Transverse colon (tissue), 4 donors: ENCODE measurements around the gene OTOGL. TPM values are rescaled to one million over a fixed set of nuclear protein-coding genes. Genes with fewer than 3 reads are reported as not detected.

Experiments used
- DNase-seq: peaks from one replicate; pipeline ENCODE4 v3.0.0-alpha.2; 2019
- H3K27ac ChIP-seq, 4 donors: fragments of 200-600 bp; sonication (generic); 2 replicates each; pipeline ENCODE4 v1.5.1; 2016 to 2018; ENCODE audit warnings: inconsistent platforms in 4 of 4
- H3K27me3 ChIP-seq: fragments of 200-600 bp; sonication (generic); 2 replicates; pipeline ENCODE4 v1.5.1; 2017; ENCODE audit warnings: inconsistent platforms
- H3K36me3 ChIP-seq, 4 donors: fragments of 200-600 bp; sonication (generic); 2 replicates each; pipeline ENCODE4 v1.5.1; 2017 to 2019; ENCODE audit warnings: inconsistent platforms in 4 of 4
- H3K4me1 ChIP-seq, 4 donors: fragments of 200-600 bp; sonication (generic); 2 replicates each; pipeline ENCODE4 v1.5.1; 2017 to 2020; ENCODE audit warnings: inconsistent platforms in 4 of 4
- H3K4me3 ChIP-seq, 4 donors: fragments of 200-600 bp; sonication (generic); 1 replicate in 1 of 4; 2 replicates in 3 of 4; pipeline versions ENCODE4 v1.5.1 to v1.6.1; 2017 to 2019; ENCODE audit warnings: inconsistent platforms in 4 of 4
- H3K9me3 ChIP-seq, 2 donors: fragments of 200-600 bp; sonication (generic); 2 replicates each; pipeline ENCODE4 v1.5.1; 2017 to 2019; ENCODE audit warnings: inconsistent platforms in 2 of 2
- CTCF ChIP-seq, 5 experiments: fragments of 200-600 bp in 3 of 5; fragments of 450-650 bp in 2 of 5; sonication (generic) in 3 of 5; IDR thresholded peaks; 1 replicate in 2 of 5; 2 replicates in 3 of 5; pipeline ENCODE4 v1.5.1; 2016 to 2017; ENCODE audit warnings: antibody characterized with exemption in 5 of 5, inconsistent platforms in 3 of 5, mild to moderate bottlenecking in 2 of 5, moderate library complexity in 1 of 5
- EP300 ChIP-seq: sonication (generic); formaldehyde crosslinking; IDR thresholded peaks from one replicate; pipeline ENCODE4 v1.6.1; 2017; ENCODE audit warnings: antibody characterized with exemption, low read depth
- POLR2A ChIP-seq: fragments of 450-650 bp; IDR thresholded peaks from one replicate; pipeline ENCODE4 v1.6.1; 2016; ENCODE audit warnings: antibody characterized with exemption, mild to moderate bottlenecking, moderate library complexity
- POLR2AphosphoS5 ChIP-seq, 3 donors: sonication (generic); formaldehyde crosslinking; IDR thresholded peaks; one replicate each; pipeline ENCODE4 v1.6.1; 2016; ENCODE audit warnings: antibody characterized with exemption in 3 of 3
- WGBS, 2 donors: methylation state at CpG; one replicate each; pipeline ENCODE4 v1.1.5; 2018; ENCODE audit warnings: low coverage in 1 of 2; 5-methylcytosine and 5-hydroxymethylcytosine counted together
- in situ Hi-C, 4 donors: fragments of 200-750 bp; cut with MboI; loops; one replicate each; pipeline versions ENCODE4 v1.15.0 to v1.15.1; 2017; ENCODE audit warnings: low sequenced_read_pairs in 3 of 4, low pct_ligation_motif_present in 1 of 4, low pct_unique_long_range_greater_than_20kb in 1 of 4
- intact Hi-C: fragments of 100-400 bp; cut with DNase I; formaldehyde crosslinking; loops from one replicate; pipeline ENCODE4 v1.15.1; 2023; ENCODE audit warnings: low total_unique reads
- small RNA-seq, 4 donors: library from RNA; depleted of rRNA; stranded (forward); fragments of <200 nt; gene quantifications; one replicate each; pipeline ENCODE3, GENCODE V24; 2016
- total RNA-seq, 4 donors: library from RNA; depleted of rRNA; stranded (reverse); fragments of >200 nt; gene quantifications; one replicate each; pipeline ENCODE4 v1.1.0, GENCODE V29; 2016

Gene OTOGL
- total RNA-seq, 4 donors from 2014 or later: 0.32 to 0.60 (median 0.41) TPM; not detected in 1

DNA sequence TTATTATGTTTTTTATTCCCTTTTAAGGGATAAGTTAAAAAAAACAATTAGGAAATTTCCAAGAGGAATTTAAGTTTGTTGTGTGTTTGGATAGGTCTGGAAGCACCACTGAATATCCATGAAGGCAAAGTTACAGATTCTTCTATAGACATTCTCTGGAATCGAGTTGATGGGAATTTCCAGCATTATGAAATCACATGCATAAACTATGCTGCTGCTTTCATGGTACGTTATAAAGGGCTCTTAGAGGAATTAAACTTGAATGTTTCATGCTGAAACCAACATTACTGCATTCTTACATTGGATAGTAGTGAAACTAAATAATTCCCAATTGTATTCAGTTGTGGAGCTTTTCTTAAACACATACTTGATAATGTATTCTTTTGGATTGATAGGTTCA, 323.2 kb downstream of the OTOGL start:
- 17 to 18% methylated on average over 2 of the region's 2 CpGs for WGBS, 2 donors
- no peak overlapping the region for H3K27ac ChIP-seq
- no peaks in the 10 kb centered on the region for H3K4me1 ChIP-seq
- no peak for TF ChIP-seq POLR2AphosphoS5 (IDR thresholded peaks at IDR 0.05)
- no peak for TF ChIP-seq EP300
- no peak for TF ChIP-seq CTCF (IDR thresholded peaks at IDR 0.05)
- TF ChIP-seq POLR2A: no peak
- H3K4me3 ChIP-seq: no peak overlapping the region
- no peaks in the 10 kb centered on the region for H3K9me3 ChIP-seq
- H3K27me3 ChIP-seq: no peaks in the 10 kb centered on the region
- in situ Hi-C loops (no loop called here), intact Hi-C loops (no loop called here)
- no peaks in the 10 kb centered on the region for H3K36me3 ChIP-seq
- no peak for DNase-seq

Small RNA genes within 50 kb of the gene (small RNA-seq; reads per million reads assigned to genes)
- gene RN7SKP261 (0 reads per million in 4 donors), gene RNU7-106P (0 reads per million in 4 donors)

Other genes starting within 250 kb of the OTOGL start
- gene PPP1R12A, start 164.4 kb upstream of the OTOGL start, total RNA-seq: 100 to 1,000 TPM; 100 to 121 (median 113) TPM